ENCODE measurements around the gene PLAC1. TPM values are rescaled to one million over a fixed set of nuclear protein-coding genes. Genes with fewer than 3 reads are reported as not detected.
A peak's percentile ranks its signal among the peaks of the same experiment; 100 is the strongest.

The PLAC1 gene
- total RNA-seq, 2 experiments from 2014 or later, result not detected

GRCh38 chrX:134634691-134635090, 23.6 kb downstream of the PLAC1 start:
- CTCF ChIA-PET, result interaction anchor here (1.2 to 1.4 kb wide), 2 partner anchors 10 to 15 kb away, joined by 3 read pairs; no protein-coding TSS in a partner anchor
- H3K4me1 Mint-ChIP-seq, result no peaks in the 10 kb centered on the region
- no peaks in the 10 kb centered on the region for H3K36me3 Mint-ChIP-seq (ENCODE audit: low read depth)
- DNase-seq, result no peak
- no peak overlapping the region for H3K4me3 Mint-ChIP-seq
- POLR2A ChIA-PET, result no interaction called here
- H3K27ac Mint-ChIP-seq, result no peak overlapping the region
- no peaks in the 10 kb centered on the region for H3K9me3 Mint-ChIP-seq
- peaks cover 2% of the 10 kb centered on the region for H3K27me3 Mint-ChIP-seq

- Mint-ChIP-seq H3K36me3 (ENCODE audit: low read depth) (no peaks in the 10 kb centered on the region), H3K4me1 (no peaks in the 10 kb centered on the region), H3K9me3 (no peaks in the 10 kb centered on the region), H3K27ac (no peak overlapping the region), H3K4me3 (no peak overlapping the region), H3K27me3 (no peaks in the 10 kb centered on the region)
- CTCF ChIA-PET, result interaction anchor here (1.0 to 1.4 kb wide), 3 partner anchors 9 to 14 kb away, joined by 3 to 4 read pairs (median 3); no protein-coding TSS in a partner anchor
- no peak for DNase-seq
- POLR2A ChIA-PET, result no interaction called here
Measured at GRCh38 chrX:134633832-134634231, 24.4 kb downstream of the PLAC1 start.

GRCh38 chrX:134633394-134633793, 24.9 kb downstream of the PLAC1 start:
- Mint-ChIP-seq H3K27ac (no peak overlapping the region), H3K27me3 (no peaks in the 10 kb centered on the region), H3K9me3 (no peaks in the 10 kb centered on the region), H3K36me3 (ENCODE audit: low read depth) (no peaks in the 10 kb centered on the region), H3K4me1 (no peaks in the 10 kb centered on the region), H3K4me3 (no peak overlapping the region)
- no peak for DNase-seq
- POLR2A ChIA-PET, result no interaction called here
- CTCF ChIA-PET, result interaction anchor here (1.0 to 1.4 kb wide), 3 partner anchors 8 to 14 kb away, joined by 3 to 4 read pairs (median 3); no protein-coding TSS in a partner anchor

GRCh38 chrX:134632355-134632754, 25.9 kb downstream of the PLAC1 start:
- no peaks in the 10 kb centered on the region for H3K9me3 Mint-ChIP-seq
- no peaks in the 10 kb centered on the region for H3K4me1 Mint-ChIP-seq
- ChIA-PET POLR2A (no interaction called here), CTCF (no interaction called here)
- H3K27ac Mint-ChIP-seq, result no peak overlapping the region
- H3K4me3 Mint-ChIP-seq, result no peak overlapping the region
- no peak for DNase-seq
- H3K36me3 Mint-ChIP-seq (ENCODE audit: low read depth), result no peaks in the 10 kb centered on the region
- peaks cover 3% of the 10 kb centered on the region for H3K27me3 Mint-ChIP-seq

- no peaks in the 10 kb centered on the region for H3K9me3 Mint-ChIP-seq
- no peaks in the 10 kb centered on the region for H3K36me3 Mint-ChIP-seq (ENCODE audit: low read depth)
- ChIA-PET CTCF (interaction anchor here (0.9 kb wide), 1 partner anchor 10 kb away, joined by 3 read pairs; no protein-coding TSS in a partner anchor), POLR2A (no interaction called here)
- H3K4me1 Mint-ChIP-seq, result no peaks in the 10 kb centered on the region
- H3K4me3 Mint-ChIP-seq, result no peak overlapping the region
- peaks cover 3% of the 10 kb centered on the region for H3K27me3 Mint-ChIP-seq
- H3K27ac Mint-ChIP-seq, result no peak overlapping the region
- DNase-seq, result no peak
Measured at GRCh38 chrX:134631426-134632346, 26.6 kb downstream of the PLAC1 start.

- Mint-ChIP-seq H3K4me3 (no peak overlapping the region), H3K27me3 (peaks cover 3% of the 10 kb centered on the region), H3K27ac (no peak overlapping the region), H3K9me3 (no peaks in the 10 kb centered on the region), H3K36me3 (ENCODE audit: low read depth) (no peaks in the 10 kb centered on the region), H3K4me1 (peaks cover under 1% of the 10 kb centered on the region)
- DNase-seq, result no peak
- POLR2A ChIA-PET, result no interaction called here
- CTCF ChIA-PET, result no interaction called here
Measured at GRCh38 chrX:134628663-134629062, 29.6 kb downstream of the PLAC1 start.

- Mint-ChIP-seq H3K4me1 (peaks cover 11% of the 10 kb centered on the region), H3K4me3 (no peak overlapping the region), H3K36me3 (ENCODE audit: low read depth) (no peaks in the 10 kb centered on the region), H3K27me3 (peaks cover 3% of the 10 kb centered on the region), H3K27ac (no peak overlapping the region), H3K9me3 (no peaks in the 10 kb centered on the region)
- ChIA-PET CTCF (no interaction called here), POLR2A (no interaction called here)
- DNase-seq, result no peak
Measured at GRCh38 chrX:134626434-134626833, 31.8 kb downstream of the PLAC1 start.

- no peak for DNase-seq
- H3K27ac Mint-ChIP-seq, result no peak overlapping the region
- peaks cover 3% of the 10 kb centered on the region for H3K27me3 Mint-ChIP-seq
- H3K9me3 Mint-ChIP-seq, result no peaks in the 10 kb centered on the region
- ChIA-PET POLR2A (no interaction called here), CTCF (interaction anchor here (1.0 kb wide), 1 partner anchor 9 kb away, joined by 3 read pairs; no protein-coding TSS in a partner anchor)
- H3K4me1 Mint-ChIP-seq, result peaks cover 11% of the 10 kb centered on the region
- H3K36me3 Mint-ChIP-seq (ENCODE audit: low read depth), result peaks cover 2% of the 10 kb centered on the region
- no peak overlapping the region for H3K4me3 Mint-ChIP-seq
Measured at GRCh38 chrX:134625315-134625718, 33.0 kb downstream of the PLAC1 start.

GRCh38 chrX:134624046-134624430, 34.2 kb downstream of the PLAC1 start:
- CTCF ChIA-PET, result interaction anchor here (1.5 kb wide), 1 partner anchor 34 kb away, joined by 3 read pairs; the partner anchor contains the start of gene PLAC1
- POLR2A ChIA-PET, result no interaction called here
- H3K9me3 Mint-ChIP-seq, result no peaks in the 10 kb centered on the region
- no peak overlapping the region for H3K27ac Mint-ChIP-seq
- H3K36me3 Mint-ChIP-seq (ENCODE audit: low read depth), result peaks cover 2% of the 10 kb centered on the region
- H3K4me1 Mint-ChIP-seq, result peaks cover 11% of the 10 kb centered on the region
- DNase-seq, result no peak
- no peak overlapping the region for H3K4me3 Mint-ChIP-seq
- peaks cover 3% of the 10 kb centered on the region for H3K27me3 Mint-ChIP-seq

- no peak overlapping the region for H3K4me3 Mint-ChIP-seq
- H3K27me3 Mint-ChIP-seq, result peaks cover 3% of the 10 kb centered on the region
- H3K9me3 Mint-ChIP-seq, result no peaks in the 10 kb centered on the region
- ChIA-PET CTCF (interaction anchor here (1.5 kb wide), 1 partner anchor 35 kb away, joined by 3 read pairs; the partner anchor contains the start of gene PLAC1), POLR2A (no interaction called here)
- H3K27ac Mint-ChIP-seq, result no peak overlapping the region
- peaks cover 11% of the 10 kb centered on the region for H3K4me1 Mint-ChIP-seq
- no peak for DNase-seq
- H3K36me3 Mint-ChIP-seq (ENCODE audit: low read depth), result peaks cover 2% of the 10 kb centered on the region
Measured at GRCh38 chrX:134623293-134624045, 34.8 kb downstream of the PLAC1 start.

GRCh38 chrX:134622813-134623185, 35.5 kb downstream of the PLAC1 start:
- H3K4me3 Mint-ChIP-seq, result no peak overlapping the region
- POLR2A ChIA-PET, result no interaction called here
- peaks cover 11% of the 10 kb centered on the region for H3K4me1 Mint-ChIP-seq
- H3K9me3 Mint-ChIP-seq, result no peaks in the 10 kb centered on the region
- no peak overlapping the region for H3K27ac Mint-ChIP-seq
- H3K27me3 Mint-ChIP-seq, result peaks cover 2% of the 10 kb centered on the region
- DNase-seq, result no peak
- CTCF ChIA-PET, result interaction anchor here (1.0 to 1.5 kb wide), 2 partner anchors 19 to 35 kb away, joined by 3 read pairs; partner anchors contain the start of gene PLAC1
- H3K36me3 Mint-ChIP-seq (ENCODE audit: low read depth), result peaks cover 2% of the 10 kb centered on the region

- H3K36me3 Mint-ChIP-seq (ENCODE audit: low read depth), result peaks cover 2% of the 10 kb centered on the region
- peaks cover 11% of the 10 kb centered on the region for H3K4me1 Mint-ChIP-seq
- peak overlapping the region; percentile 9 for H3K27ac Mint-ChIP-seq
- peak; percentile 10 for DNase-seq
- POLR2A ChIA-PET, result interaction anchor here (0.7 kb wide), 1 partner anchor 173 kb away, joined by 3 read pairs; no protein-coding TSS in a partner anchor
- no peak overlapping the region for H3K4me3 Mint-ChIP-seq
- no peaks in the 10 kb centered on the region for H3K9me3 Mint-ChIP-seq
- CTCF ChIA-PET, result interaction anchor here (1.0 to 1.5 kb wide), 2 partner anchors 18 to 36 kb away, joined by 3 read pairs; partner anchors contain the start of gene PLAC1
- H3K27me3 Mint-ChIP-seq, result no peaks in the 10 kb centered on the region
Measured at GRCh38 chrX:134622056-134622812, 36.0 kb downstream of the PLAC1 start.
